Activated CD8-positive, alpha-beta memory T cell treated with anti-CD3 and anti-CD28 coated beads, Interleukin-2, amount 50 U/mL, for 24 hours (primary cell): ENCODE measurements around the gene CRYBA2.

Experiments
- DNase-seq: peaks from one replicate; pipeline ENCODE4 v3.0.0-alpha.2; 2020; ENCODE audit errors: extremely low read depth

CRYBA2 gene

GRCh38 chr2:218993345-218994315, at the start of gene CRYBA2:
CRYBA2 (minus strand) TSS chr2:218993422; CDS start chr2:218993176, 246 bp downstream.
- DNase-seq = no peak

- DNase-seq = no peak
These were observed 49.5 kb upstream of the CRYBA2 start for GRCh38 chr2:219042750-219043149.

GRCh38 chr2:219042157-219042556, 48.9 kb upstream of the CRYBA2 start:
- DNase-seq = no peak

- peak; percentile 5 for DNase-seq
These were observed 48.0 kb upstream of the CRYBA2 start, which contains the start of gene CFAP65 for GRCh38 chr2:219041252-219041651. CFAP65 (minus strand) TSS chr2:219041516; CDS start chr2:219039048, 2,468 bp downstream.

- DNase-seq = no peak
These were observed 45.4 kb upstream of the CRYBA2 start for GRCh38 chr2:219038600-219038999.

- DNase-seq = no peak
These were observed 44.7 kb upstream of the CRYBA2 start for GRCh38 chr2:219037783-219038499.

- no peak for DNase-seq
These were observed 42.7 kb upstream of the CRYBA2 start for GRCh38 chr2:219035942-219036341.

- no peak for DNase-seq
These were observed 41.6 kb upstream of the CRYBA2 start for GRCh38 chr2:219034823-219035222.

GRCh38 chr2:219032051-219032745, 39.0 kb upstream of the CRYBA2 start:
- DNase-seq = no peak

- DNase-seq = no peak
These were observed 38.0 kb upstream of the CRYBA2 start for GRCh38 chr2:219031005-219031738.

GRCh38 chr2:219030177-219030940, 37.1 kb upstream of the CRYBA2 start:
- no peak for DNase-seq

- peak; percentile 42 for DNase-seq
These were observed 36.6 kb upstream of the CRYBA2 start for GRCh38 chr2:219029829-219030165.

GRCh38 chr2:219028996-219029828, 36.0 kb upstream of the CRYBA2 start:
- DNase-seq = no peak

GRCh38 chr2:219028141-219028540, 34.9 kb upstream of the CRYBA2 start:
- DNase-seq = no peak

- no peak for DNase-seq
These were observed 34.4 kb upstream of the CRYBA2 start for GRCh38 chr2:219027511-219028055.

- no peak for DNase-seq
These were observed 33.7 kb upstream of the CRYBA2 start for GRCh38 chr2:219026946-219027345.

- no peak for DNase-seq
These were observed 32.7 kb upstream of the CRYBA2 start for GRCh38 chr2:219025637-219026585.

- DNase-seq = no peak
These were observed 30.8 kb upstream of the CRYBA2 start for GRCh38 chr2:219024059-219024458.
